Measurements from ENCODE around the gene SAMD5. TPM values are rescaled to one million over a fixed set of nuclear protein-coding genes. Genes with fewer than 3 reads are reported as not detected.

Gene SAMD5
- total RNA-seq, 2 donors from 2014 or later: not detected

DNA sequence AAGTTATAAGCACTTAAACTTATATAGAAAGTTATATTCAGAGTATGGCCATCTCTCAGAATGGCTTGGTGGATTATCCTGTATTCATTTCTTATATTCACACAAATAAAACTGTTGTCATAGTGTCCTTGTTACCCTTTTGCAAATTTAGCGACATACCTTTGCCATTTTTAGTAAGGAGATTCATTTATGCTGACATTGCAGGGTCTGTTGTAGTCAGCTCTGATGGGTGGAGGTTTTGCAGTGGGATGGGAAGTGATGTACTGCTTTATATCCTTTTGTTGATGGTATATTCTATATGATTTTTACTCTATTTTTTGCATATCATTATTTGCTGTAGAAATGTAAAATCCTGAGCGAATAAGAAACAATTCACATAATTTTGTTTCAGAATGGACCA is 35.9 kb downstream of the SAMD5 start:
- Mint-ChIP-seq H3K4me3 (no peak overlapping the region), H3K27ac (no peak overlapping the region), H3K9me3 (peaks cover 5% of the 10 kb centered on the region), H3K4me1 (no peaks in the 10 kb centered on the region), H3K36me3 (ENCODE audit: low read depth) (no peaks in the 10 kb centered on the region), H3K27me3 (peaks cover 11% of the 10 kb centered on the region)
- no peak for ATAC-seq (replicated peaks)

DNA sequence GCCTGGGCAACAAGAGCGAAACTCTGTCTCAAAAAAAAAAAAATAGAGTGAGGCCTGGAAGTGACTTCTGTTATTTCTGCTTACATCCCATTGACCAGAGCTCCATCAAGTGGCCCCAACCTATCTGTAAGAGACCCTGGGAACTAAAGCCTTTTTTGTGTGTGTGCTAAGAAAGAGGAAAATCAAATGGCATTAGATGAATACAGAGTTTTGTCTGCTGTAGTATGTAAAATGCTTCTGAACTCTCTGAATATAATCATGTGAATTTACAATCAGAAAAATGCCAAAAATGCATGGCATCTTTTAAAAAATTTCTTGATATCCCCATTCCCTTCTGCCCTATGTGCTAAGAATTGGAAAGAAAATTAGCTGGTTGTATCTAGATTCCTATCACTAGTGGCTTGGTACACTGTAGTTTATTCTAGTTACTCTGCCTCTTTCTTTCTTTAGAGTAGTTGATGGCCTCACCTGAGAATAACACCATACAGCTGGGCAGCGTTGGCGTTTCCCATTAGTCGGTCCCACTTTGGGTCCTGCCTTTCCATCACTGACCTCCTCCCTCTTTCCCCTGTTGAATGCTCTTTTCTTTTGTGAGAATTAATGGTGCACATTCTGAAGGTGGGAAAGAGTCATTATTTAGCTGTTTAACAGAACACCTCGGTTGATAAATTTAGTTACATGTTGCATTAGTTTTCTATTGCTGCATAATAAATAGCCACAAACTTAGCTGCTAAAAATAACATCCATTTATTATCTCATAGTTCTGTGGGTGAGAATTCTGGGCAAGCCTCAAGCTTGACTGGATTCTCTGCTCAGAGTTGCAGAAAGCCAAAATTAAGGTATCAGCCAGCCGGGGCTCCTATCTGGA is 38.2 kb downstream of the SAMD5 start:
- Mint-ChIP-seq H3K36me3 (ENCODE audit: low read depth) (no peaks in the 10 kb centered on the region), H3K4me3 (no peak overlapping the region), H3K27ac (no peak overlapping the region), H3K27me3 (peaks cover 7% of the 10 kb centered on the region), H3K9me3 (no peaks in the 10 kb centered on the region), H3K4me1 (no peaks in the 10 kb centered on the region)
- no peak for ATAC-seq (replicated peaks)

DNA sequence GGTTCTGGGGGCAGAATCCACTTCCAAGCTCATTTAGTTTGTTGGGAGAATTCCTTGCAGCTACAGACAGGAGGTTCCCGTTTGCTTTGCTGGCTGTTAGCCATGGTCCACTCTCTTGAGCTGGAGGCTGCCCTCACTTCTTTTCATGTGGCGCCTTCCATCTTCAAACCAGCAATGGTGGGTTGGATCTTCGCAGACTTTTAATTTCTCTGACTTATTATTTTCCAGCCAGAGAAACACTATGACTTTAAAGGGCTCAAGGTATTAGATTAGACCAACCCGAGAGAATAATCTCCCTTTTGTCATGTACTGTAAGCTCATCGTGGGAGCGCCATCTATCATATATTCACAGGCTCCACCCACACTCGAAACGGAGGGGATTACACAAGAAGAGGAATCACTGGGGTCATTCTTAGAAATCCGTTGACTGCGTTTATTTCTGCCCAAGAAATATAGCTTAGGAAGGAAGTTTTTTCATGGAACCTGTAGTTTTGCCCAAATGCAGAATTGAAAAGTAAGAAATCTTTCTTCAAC is 38.9 kb downstream of the SAMD5 start:
- H3K27me3 Mint-ChIP-seq: peaks cover 7% of the 10 kb centered on the region
- H3K9me3 Mint-ChIP-seq: no peaks in the 10 kb centered on the region
- H3K4me1 Mint-ChIP-seq: no peaks in the 10 kb centered on the region
- no peak for ATAC-seq (replicated peaks)
- H3K36me3 Mint-ChIP-seq (ENCODE audit: low read depth): no peaks in the 10 kb centered on the region
- H3K27ac Mint-ChIP-seq: no peak overlapping the region
- H3K4me3 Mint-ChIP-seq: no peak overlapping the region

DNA sequence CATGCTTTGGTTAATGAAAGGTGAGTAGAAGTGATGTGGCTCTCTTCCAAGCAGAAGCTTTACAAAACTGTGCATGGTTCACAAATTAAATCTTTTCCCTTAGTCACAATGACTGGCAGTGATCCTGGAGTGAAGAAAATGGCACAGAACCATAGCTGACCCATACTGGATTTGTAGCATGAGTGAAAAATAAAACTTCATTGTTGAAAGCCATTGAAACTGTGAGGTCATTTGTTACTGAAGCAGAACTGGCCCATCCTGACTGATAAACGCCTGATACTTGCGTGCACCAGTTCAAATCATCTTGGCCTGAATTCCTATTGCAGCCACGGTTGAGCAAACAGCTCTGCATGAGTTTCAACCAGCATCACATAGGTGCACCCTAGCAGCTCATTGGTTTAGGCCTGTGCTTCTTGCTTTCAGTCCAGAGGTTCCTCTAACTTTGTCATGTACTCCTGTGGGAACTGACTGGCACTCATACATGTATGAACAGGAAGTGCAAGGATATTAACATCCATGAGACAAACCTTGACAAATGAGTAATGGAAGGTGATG is 40.5 kb downstream of the SAMD5 start:
- H3K36me3 Mint-ChIP-seq (ENCODE audit: low read depth): no peaks in the 10 kb centered on the region
- no peaks in the 10 kb centered on the region for H3K9me3 Mint-ChIP-seq
- H3K27ac Mint-ChIP-seq: no peak overlapping the region
- no peak overlapping the region for H3K4me3 Mint-ChIP-seq
- H3K4me1 Mint-ChIP-seq: no peaks in the 10 kb centered on the region
- ATAC-seq (replicated peaks): no peak
- H3K27me3 Mint-ChIP-seq: peaks cover 6% of the 10 kb centered on the region

DNA sequence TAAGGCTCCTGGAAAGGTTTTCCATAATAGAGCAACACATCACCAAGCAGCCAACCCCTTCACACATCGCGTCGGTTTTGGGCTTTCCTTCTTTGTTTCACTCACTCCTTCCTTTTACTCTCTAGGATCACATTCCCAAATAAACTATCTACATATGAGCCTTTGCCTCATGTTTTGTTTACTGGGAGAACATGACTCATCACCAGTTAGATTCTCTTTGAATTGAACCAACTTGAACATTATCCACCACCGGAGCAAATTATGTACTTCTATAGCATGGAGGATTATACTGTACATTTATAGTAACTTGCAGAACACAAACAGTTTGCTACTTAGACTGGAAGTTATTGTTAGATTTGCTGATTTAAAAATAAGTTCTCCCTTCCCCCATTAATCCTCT is 41.0 kb downstream of the SAMD5 start:
- ATAC-seq (replicated peaks): no peak
- Mint-ChIP-seq H3K36me3 (ENCODE audit: low read depth) (no peaks in the 10 kb centered on the region), H3K9me3 (no peaks in the 10 kb centered on the region), H3K4me3 (no peak overlapping the region), H3K27me3 (peaks cover 6% of the 10 kb centered on the region), H3K27ac (no peak overlapping the region), H3K4me1 (no peaks in the 10 kb centered on the region)

DNA sequence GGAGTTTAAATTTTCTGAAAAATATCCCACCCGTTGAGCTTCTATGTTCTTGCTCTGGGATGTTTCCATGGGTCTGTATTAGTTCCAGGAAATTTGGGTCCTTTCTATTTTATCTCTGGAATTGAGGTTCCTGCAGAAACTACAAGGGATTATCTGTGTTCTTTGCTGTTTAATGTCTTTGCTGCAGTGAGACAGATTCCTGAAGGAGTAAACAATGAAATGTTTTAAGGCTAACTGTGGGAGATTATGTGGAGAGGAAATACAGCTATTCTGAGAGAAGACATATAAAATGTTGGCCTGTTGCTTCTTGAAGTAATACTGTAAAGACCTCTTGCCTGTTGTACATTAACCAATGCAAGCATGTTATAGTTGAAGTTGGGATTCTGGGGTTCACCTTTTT is 43.5 kb downstream of the SAMD5 start:
- H3K4me1 Mint-ChIP-seq: no peaks in the 10 kb centered on the region

DNA sequence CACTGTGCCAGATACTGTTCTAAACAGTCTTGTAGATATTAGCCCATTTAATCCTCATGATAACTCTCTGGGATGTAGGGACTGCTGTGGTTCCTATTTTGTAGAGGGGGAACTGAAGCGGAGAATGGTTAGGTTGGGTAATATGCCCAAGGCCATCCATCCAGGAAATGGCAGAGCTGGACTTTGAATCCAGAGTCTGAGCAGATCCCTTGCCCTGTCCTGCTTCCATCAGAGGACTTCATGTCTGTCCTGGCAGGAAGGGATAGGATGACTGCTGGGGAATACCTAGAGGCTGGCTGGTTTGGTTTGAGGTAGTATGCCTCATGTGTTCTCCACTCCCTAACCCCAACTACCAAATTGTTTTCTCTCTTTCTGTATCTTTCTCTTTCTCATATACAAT is 44.6 kb downstream of the SAMD5 start:
- H3K27ac Mint-ChIP-seq: no peak overlapping the region
- H3K9me3 Mint-ChIP-seq: no peaks in the 10 kb centered on the region
- no peak for ATAC-seq (replicated peaks)
- H3K27me3 Mint-ChIP-seq: peaks cover 7% of the 10 kb centered on the region
- H3K4me3 Mint-ChIP-seq: no peak overlapping the region
- no peaks in the 10 kb centered on the region for H3K4me1 Mint-ChIP-seq
- no peaks in the 10 kb centered on the region for H3K36me3 Mint-ChIP-seq (ENCODE audit: low read depth)

More for the DNA sequence above, 43.5 kb downstream of the SAMD5 start:
- no peak overlapping the region for H3K4me3 Mint-ChIP-seq
- no peaks in the 10 kb centered on the region for H3K9me3 Mint-ChIP-seq
- H3K27ac Mint-ChIP-seq: no peak overlapping the region
- no peak for ATAC-seq (replicated peaks)
- H3K27me3 Mint-ChIP-seq: peaks cover 6% of the 10 kb centered on the region
- no peaks in the 10 kb centered on the region for H3K36me3 Mint-ChIP-seq (ENCODE audit: low read depth)

DNA sequence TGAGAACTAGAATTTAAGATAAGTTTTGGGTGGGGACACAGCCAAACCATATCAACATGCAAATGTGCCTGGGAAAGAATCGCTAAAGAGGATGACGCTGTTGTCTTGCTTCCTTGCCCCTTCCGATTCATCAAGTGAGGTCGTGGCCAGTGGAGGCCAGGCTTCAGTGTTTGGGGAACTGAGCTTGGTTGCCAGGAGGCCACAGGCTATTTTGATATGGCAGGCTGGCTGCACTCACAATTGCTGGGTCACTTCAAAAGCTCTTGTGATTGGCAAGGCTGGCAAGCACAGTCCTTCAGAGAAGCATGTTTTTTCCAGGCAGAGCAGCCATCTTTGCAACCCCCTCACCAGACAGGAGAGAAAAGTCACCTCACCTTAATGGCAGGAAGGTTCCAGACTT is 45.8 kb downstream of the SAMD5 start:
- H3K9me3 Mint-ChIP-seq: no peaks in the 10 kb centered on the region
- no peak for ATAC-seq (replicated peaks)
- H3K4me3 Mint-ChIP-seq: no peak overlapping the region
- no peak overlapping the region for H3K27ac Mint-ChIP-seq
- no peaks in the 10 kb centered on the region for H3K4me1 Mint-ChIP-seq
- peaks cover 7% of the 10 kb centered on the region for H3K27me3 Mint-ChIP-seq
- H3K36me3 Mint-ChIP-seq (ENCODE audit: low read depth): no peaks in the 10 kb centered on the region

DNA sequence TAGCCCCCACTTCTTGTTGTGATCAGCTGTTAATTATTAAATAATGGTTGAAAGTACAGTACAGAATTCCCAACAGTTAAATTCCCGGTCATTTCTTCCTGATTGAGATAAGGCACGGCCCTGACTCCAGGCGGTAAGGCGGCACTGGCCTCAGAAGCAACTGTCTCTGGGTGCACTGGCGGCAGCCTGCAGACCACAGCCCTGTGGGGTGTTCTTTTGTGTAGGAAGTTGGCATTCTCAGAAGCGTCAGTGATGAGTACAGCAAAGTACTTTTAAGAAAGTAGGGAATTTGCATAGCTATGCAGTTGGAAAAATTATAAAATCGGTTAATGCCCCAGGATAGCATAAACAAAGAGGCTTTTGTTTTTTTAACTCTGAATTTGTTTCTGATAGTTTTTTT is 50.5 kb downstream of the SAMD5 start:
- Mint-ChIP-seq H3K27me3 (peaks cover 6% of the 10 kb centered on the region), H3K4me1 (no peaks in the 10 kb centered on the region), H3K9me3 (no peaks in the 10 kb centered on the region), H3K27ac (no peak overlapping the region), H3K36me3 (ENCODE audit: low read depth) (no peaks in the 10 kb centered on the region), H3K4me3 (no peak overlapping the region)
- no peak for ATAC-seq (replicated peaks)

DNA sequence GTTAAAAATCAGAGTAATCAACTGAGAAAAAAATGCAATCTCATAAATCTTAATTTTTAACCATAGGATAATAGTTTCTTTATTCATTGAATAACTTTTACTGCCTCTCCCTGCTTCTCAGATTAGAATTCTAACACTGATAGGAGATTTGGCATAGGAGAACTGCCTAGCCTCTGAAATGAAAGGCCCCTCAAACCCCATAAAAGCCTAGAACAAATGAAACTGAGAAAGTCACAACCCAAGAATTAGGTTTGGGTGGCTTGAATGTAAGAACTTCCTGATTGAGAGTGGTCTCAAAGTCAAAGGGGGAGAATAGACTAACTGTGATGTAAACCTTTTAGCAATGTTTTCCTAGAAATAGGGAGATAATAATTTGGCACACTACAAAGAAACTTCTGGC is 52.2 kb downstream of the SAMD5 start:
- Mint-ChIP-seq H3K27ac (no peak overlapping the region), H3K4me3 (no peak overlapping the region), H3K4me1 (no peaks in the 10 kb centered on the region), H3K27me3 (peaks cover 6% of the 10 kb centered on the region), H3K36me3 (ENCODE audit: low read depth) (no peaks in the 10 kb centered on the region), H3K9me3 (no peaks in the 10 kb centered on the region)
- ATAC-seq (replicated peaks): no peak

DNA sequence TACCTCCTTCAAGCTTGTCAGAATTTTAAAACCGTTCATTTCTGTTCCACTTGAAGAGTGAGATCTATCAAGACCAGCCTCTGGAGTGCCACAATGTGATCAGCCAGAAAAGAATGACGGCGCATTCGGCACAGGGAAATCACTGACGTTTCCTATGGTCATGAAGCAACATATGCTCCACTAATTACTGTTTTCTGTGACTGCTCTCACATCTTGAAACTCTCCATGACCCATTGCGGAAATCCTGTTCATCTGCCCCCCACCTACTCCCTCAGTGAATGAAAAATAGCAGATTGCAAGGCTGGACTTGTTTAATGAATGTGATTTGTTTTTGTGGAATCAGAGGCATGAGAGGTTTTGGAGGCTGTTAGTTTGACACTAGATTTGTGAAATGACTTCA is 53.2 kb downstream of the SAMD5 start:
- H3K27ac Mint-ChIP-seq: no peak overlapping the region
- no peak for ATAC-seq (replicated peaks)
- H3K36me3 Mint-ChIP-seq (ENCODE audit: low read depth): no peaks in the 10 kb centered on the region
- H3K4me1 Mint-ChIP-seq: no peaks in the 10 kb centered on the region
- H3K4me3 Mint-ChIP-seq: no peak overlapping the region
- H3K27me3 Mint-ChIP-seq: peaks cover 6% of the 10 kb centered on the region
- no peaks in the 10 kb centered on the region for H3K9me3 Mint-ChIP-seq

DNA sequence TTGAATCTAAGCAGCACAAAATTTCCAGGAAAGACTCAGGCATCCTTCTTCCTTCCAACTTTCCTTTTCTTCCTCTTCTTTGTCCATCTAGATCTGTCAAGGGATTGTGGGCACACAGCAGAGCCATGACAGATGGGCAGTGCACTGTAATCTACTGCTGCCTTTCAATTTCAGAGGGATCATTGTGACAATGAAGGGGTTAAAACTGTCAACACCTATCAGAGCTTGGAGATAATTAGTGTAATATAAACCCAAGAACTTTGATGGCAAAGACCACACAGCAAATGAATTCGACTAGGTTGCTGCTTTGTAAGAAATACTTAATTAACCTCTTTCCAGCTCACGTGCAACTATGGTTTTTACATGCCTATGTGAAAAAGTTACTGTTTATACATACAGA is 55.0 kb downstream of the SAMD5 start:
- no peaks in the 10 kb centered on the region for H3K4me1 Mint-ChIP-seq
- no peak overlapping the region for H3K27ac Mint-ChIP-seq
- no peaks in the 10 kb centered on the region for H3K9me3 Mint-ChIP-seq
- ATAC-seq (replicated peaks): no peak
- peaks cover 3% of the 10 kb centered on the region for H3K27me3 Mint-ChIP-seq
- H3K4me3 Mint-ChIP-seq: no peak overlapping the region
- no peaks in the 10 kb centered on the region for H3K36me3 Mint-ChIP-seq (ENCODE audit: low read depth)

DNA sequence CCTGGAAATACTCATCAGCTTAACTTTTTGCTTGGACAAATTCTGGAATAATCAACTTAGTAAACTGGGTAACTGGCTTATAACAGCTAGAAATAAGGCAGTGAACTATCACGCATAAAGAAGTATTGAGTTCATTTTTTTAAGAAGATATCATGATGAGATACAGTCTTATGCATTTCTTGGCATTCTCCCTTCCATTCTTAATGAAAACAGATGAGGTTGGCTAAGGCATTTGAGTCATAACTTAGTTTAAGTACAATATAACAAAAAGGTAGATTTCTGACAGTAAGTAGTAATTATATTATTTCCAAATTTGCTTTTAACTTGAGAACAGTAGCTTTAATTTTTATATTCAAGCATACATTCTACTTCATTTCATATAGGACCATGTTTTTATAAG is 56.1 kb downstream of the SAMD5 start:
- Mint-ChIP-seq H3K27me3 (peaks cover 3% of the 10 kb centered on the region), H3K9me3 (no peaks in the 10 kb centered on the region), H3K36me3 (ENCODE audit: low read depth) (no peaks in the 10 kb centered on the region), H3K4me1 (no peaks in the 10 kb centered on the region), H3K27ac (no peak overlapping the region), H3K4me3 (no peak overlapping the region)
- no peak for ATAC-seq (replicated peaks)

DNA sequence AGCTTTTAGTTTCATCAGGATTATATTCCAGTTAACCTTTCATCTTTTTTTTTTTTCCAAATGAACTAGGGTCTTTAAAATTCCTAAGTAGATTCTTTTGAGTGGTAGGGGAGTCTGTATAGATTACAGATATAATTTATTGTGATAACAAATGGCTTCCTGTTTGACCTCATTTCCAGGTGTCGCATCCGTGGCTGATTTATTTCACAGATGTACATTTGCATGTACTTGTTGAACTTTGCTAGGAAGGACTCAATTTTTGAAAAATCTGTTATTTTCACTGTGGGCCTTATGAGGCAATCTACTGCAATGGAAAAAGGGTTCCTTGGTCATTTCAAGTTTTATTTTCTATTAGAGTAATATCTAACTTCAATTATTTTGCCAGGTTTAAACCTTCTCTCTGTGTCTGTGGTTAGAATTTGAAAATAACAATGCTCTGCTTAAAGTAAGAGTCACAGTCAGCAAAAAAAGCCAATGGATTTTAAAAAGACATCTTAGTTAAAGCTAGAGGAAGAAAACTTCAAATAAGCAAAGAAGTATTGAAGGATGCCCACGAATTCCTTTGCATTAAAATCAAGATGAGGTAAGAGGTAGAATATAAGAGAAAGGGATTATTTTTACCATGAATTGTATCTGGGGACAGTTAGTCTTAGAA is 57.9 kb downstream of the SAMD5 start:
- no peak for ATAC-seq (replicated peaks)
- H3K27me3 Mint-ChIP-seq: peaks cover 6% of the 10 kb centered on the region
- H3K4me3 Mint-ChIP-seq: no peak overlapping the region
- H3K9me3 Mint-ChIP-seq: no peaks in the 10 kb centered on the region
- no peaks in the 10 kb centered on the region for H3K4me1 Mint-ChIP-seq
- H3K27ac Mint-ChIP-seq: no peak overlapping the region
- no peaks in the 10 kb centered on the region for H3K36me3 Mint-ChIP-seq (ENCODE audit: low read depth)
